ENCODE measurements around the gene MIGA1.

MIGA1 gene

DNA sequence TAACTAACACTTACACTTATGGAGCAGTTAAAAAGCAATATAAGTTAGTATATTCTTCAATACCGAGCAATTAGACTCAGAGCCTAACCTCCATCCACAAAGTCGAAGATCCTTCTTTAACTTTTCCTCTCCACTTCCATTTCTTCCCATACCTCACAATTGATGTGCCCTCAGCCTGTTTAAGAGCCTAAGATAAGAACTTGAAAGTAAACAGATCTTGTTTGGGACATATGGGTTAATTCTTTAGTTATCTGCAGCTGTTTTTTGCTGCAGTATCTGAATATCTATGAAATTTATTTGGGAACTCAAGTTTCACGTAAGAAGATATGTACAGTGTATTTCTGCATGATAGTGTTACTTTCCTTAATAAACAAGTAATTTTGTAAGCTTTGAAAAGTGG is 51.5 kb downstream of the MIGA1 start:
- Histone ChIP-seq H3K9ac (ENCODE audit: low read depth, low read length) (peak overlapping the region; percentile 83), H3K27me3 (ENCODE audit: control insufficient read depth, insufficient read depth, low read length) (no peaks in the 10 kb centered on the region), H3K4me3 (ENCODE audit: low read length) (no peak overlapping the region), H3K4me2 (ENCODE audit: low read length) (peak overlapping the region; percentile 2), H3K36me3 (ENCODE audit: insufficient read depth, low read length) (no peaks in the 10 kb centered on the region), H3K4me1 (ENCODE audit: control insufficient read depth, insufficient read depth, low read length) (peaks cover 53% of the 10 kb centered on the region), H3K9me3 (replicated peaks; ENCODE audit: low read length) (no peaks in the 10 kb centered on the region)

DNA sequence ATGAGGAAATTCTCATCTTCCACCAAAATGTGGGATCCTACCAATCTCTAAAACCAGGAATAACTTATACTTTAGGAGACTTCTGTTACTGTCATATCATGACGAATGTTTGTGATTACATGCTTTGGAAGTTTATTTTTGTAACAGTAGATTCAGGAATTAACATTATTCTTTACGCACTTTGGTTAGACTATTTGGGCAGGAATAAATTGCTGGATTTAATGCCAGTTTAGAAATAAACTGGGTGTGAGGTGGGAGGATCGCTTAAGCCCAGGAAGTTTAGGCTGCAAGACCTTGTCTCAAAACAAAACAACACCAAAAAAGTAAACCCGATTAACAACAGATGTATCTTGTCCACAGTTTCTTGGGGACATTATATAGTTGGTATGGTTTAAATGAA is 52.1 kb downstream of the MIGA1 start:
- Histone ChIP-seq H3K4me1 (ENCODE audit: control insufficient read depth, insufficient read depth, low read length) (peaks cover 53% of the 10 kb centered on the region), H3K4me3 (ENCODE audit: low read length) (peak overlapping the region; percentile 23), H3K9me3 (replicated peaks; ENCODE audit: low read length) (no peaks in the 10 kb centered on the region), H3K9ac (ENCODE audit: low read depth, low read length) (peak overlapping the region; percentile 83), H3K27me3 (ENCODE audit: control insufficient read depth, insufficient read depth, low read length) (no peaks in the 10 kb centered on the region), H3K4me2 (ENCODE audit: low read length) (peak overlapping the region; percentile 76), H3K36me3 (ENCODE audit: insufficient read depth, low read length) (peaks cover 3% of the 10 kb centered on the region)

DNA sequence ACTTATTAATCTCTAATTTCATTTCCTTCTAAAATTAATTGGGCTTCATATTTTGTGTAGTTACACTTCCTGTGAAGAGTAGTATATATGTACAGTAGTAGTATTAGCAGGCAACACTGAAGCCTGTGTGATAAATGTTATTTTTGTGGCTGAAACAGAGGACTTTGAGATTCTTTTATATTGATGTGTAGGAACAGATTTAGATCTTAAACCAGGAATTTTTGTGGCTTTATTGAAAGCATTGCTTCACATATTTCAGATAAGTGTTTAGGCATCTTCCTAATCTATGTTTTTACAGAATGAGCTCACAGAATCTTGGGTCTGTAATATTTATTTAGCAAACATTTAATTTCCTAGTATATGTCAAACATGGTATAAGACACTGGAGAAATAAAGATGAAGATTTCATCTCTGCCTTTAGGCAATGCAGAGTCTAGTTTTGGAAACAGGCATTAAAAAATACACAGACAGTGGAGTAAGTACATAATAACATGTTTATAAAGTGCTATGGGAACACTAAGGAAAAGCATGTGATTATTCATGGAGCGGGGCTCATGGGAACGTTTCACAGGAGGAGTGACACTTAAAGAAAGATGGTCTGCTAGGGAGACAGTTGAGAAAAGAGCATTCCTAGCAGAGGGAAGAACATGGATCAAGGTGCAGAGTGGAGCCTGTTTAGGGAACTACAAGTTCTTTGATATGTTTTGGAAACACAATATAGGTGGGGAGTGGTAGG is 52.7 kb downstream of the MIGA1 start:
- Histone ChIP-seq H3K36me3 (ENCODE audit: insufficient read depth, low read length) (peaks cover 3% of the 10 kb centered on the region), H3K4me1 (ENCODE audit: control insufficient read depth, insufficient read depth, low read length) (peaks cover 53% of the 10 kb centered on the region), H3K9ac (ENCODE audit: low read depth, low read length) (peak overlapping the region; percentile 83), H3K4me2 (ENCODE audit: low read length) (peak overlapping the region; percentile 76), H3K9me3 (replicated peaks; ENCODE audit: low read length) (no peaks in the 10 kb centered on the region), H3K4me3 (ENCODE audit: low read length) (peak overlapping the region; percentile 23), H3K27me3 (ENCODE audit: control insufficient read depth, insufficient read depth, low read length) (no peaks in the 10 kb centered on the region)

GRCh38 chr1:77832901-77833300 is 53.5 kb downstream of the MIGA1 start:
- Histone ChIP-seq H3K36me3 (ENCODE audit: insufficient read depth, low read length) (peaks cover 3% of the 10 kb centered on the region), H3K4me2 (ENCODE audit: low read length) (peak overlapping the region; percentile 76), H3K9me3 (replicated peaks; ENCODE audit: low read length) (no peaks in the 10 kb centered on the region), H3K9ac (ENCODE audit: low read depth, low read length) (peak overlapping the region; percentile 83), H3K4me1 (ENCODE audit: control insufficient read depth, insufficient read depth, low read length) (peaks cover 53% of the 10 kb centered on the region), H3K4me3 (ENCODE audit: low read length) (peak overlapping the region; percentile 23), H3K27me3 (ENCODE audit: control insufficient read depth, insufficient read depth, low read length) (no peaks in the 10 kb centered on the region)

- peaks cover 3% of the 10 kb centered on the region for H3K36me3 ChIP-seq (ENCODE audit: insufficient read depth, low read length)
- peak overlapping the region; percentile 49 for H3K4me3 ChIP-seq (ENCODE audit: low read length)
- H3K27me3 ChIP-seq (ENCODE audit: control insufficient read depth, insufficient read depth, low read length) = no peaks in the 10 kb centered on the region
- peak overlapping the region; percentile 64 for H3K4me2 ChIP-seq (ENCODE audit: low read length)
- H3K9me3 ChIP-seq (replicated peaks; ENCODE audit: low read length) = no peaks in the 10 kb centered on the region
- H3K9ac ChIP-seq (ENCODE audit: low read depth, low read length) = peak overlapping the region; percentile 79
- H3K4me1 ChIP-seq (ENCODE audit: control insufficient read depth, insufficient read depth, low read length) = peaks cover 53% of the 10 kb centered on the region
Measured at GRCh38 chr1:77833521-77834100, 54.2 kb downstream of the MIGA1 start.

DNA sequence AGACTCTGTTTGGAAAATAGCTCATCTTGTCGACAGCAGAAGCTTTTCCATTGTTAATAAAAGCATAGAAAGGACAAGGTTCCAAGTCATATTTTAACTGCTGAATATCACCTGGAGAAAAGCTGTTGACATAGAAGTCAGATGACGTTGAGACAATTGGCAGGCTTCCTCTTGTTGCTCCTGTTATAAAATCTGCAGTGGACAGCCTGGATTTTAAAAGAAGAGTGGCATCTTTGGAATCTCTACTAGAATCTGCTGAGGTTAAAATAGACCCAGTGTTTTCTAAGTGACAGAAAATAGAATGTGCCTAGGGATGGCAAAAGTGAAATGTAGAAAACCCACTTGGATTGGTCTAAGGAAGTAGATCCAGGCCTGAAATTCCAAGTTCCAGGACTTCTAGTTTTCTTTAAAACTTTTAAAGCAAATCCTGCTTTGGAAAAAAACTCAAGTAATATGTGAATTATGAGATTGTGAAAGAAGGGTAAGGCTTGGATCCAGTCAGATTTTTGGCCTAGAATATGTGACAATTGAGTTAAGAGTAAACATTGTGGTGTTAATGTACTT is 55.4 kb downstream of the MIGA1 start:
- Histone ChIP-seq H3K4me3 (ENCODE audit: low read length) (no peak overlapping the region), H3K36me3 (ENCODE audit: insufficient read depth, low read length) (peaks cover 8% of the 10 kb centered on the region), H3K4me2 (ENCODE audit: low read length) (peak overlapping the region; percentile 15), H3K4me1 (ENCODE audit: control insufficient read depth, insufficient read depth, low read length) (peaks cover 53% of the 10 kb centered on the region), H3K9me3 (replicated peaks; ENCODE audit: low read length) (no peaks in the 10 kb centered on the region), H3K27me3 (ENCODE audit: control insufficient read depth, insufficient read depth, low read length) (no peaks in the 10 kb centered on the region), H3K9ac (ENCODE audit: low read depth, low read length) (peak overlapping the region; percentile 79)

DNA sequence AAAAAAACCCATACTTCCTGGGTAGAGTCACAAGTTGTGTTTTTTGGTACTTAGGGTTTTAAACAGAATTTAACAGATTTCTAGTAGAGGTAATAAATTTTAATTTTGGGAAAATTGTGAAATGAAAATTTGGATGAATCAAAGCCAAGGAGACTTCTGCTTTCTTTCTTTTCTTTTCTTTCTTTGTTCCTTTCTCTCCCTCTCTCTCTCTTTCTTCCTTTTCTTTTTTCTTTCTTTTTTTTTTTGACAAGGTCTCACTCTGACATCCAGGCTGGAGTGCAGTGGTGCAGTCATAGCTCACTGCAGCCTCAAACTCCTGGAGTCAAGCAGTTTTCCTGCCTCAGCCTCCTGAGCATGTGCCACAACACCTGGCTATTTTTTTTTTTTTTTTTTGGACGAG is 62.1 kb downstream of the MIGA1 start:
- H3K9ac ChIP-seq (ENCODE audit: low read depth, low read length) = no peak overlapping the region

DNA sequence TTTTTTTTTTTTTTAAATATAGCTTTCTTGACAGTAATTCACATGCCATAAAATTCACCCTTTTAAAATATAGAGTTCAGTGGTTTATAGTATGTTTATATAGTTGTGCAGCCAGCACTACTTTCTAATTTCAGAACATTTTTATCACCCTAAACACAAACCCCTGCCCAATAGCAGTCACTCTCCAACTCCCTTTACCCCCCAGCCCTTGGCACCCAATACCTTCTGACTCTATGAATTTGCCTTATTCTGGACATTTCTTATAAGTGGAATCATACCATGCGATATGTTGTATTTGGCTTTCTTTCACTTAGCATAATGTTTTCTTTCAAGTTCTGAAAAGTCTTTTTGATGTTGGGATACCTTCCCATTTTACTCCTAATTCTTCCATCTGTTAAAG is 66.5 kb downstream of the MIGA1 start:
- no peak overlapping the region for H3K4me2 ChIP-seq (ENCODE audit: low read length)
- H3K9me3 ChIP-seq (replicated peaks; ENCODE audit: low read length) = no peaks in the 10 kb centered on the region
- H3K27me3 ChIP-seq (ENCODE audit: control insufficient read depth, insufficient read depth, low read length) = no peaks in the 10 kb centered on the region
- H3K36me3 ChIP-seq (ENCODE audit: insufficient read depth, low read length) = peaks cover 7% of the 10 kb centered on the region
- no peak overlapping the region for H3K9ac ChIP-seq (ENCODE audit: low read depth, low read length)
- no peak overlapping the region for H3K4me3 ChIP-seq (ENCODE audit: low read length)
- H3K4me1 ChIP-seq (ENCODE audit: control insufficient read depth, insufficient read depth, low read length) = no peaks in the 10 kb centered on the region

More for the DNA sequence above, 62.1 kb downstream of the MIGA1 start:
- Histone ChIP-seq H3K9me3 (replicated peaks; ENCODE audit: low read length) (no peaks in the 10 kb centered on the region), H3K36me3 (ENCODE audit: insufficient read depth, low read length) (peaks cover 12% of the 10 kb centered on the region), H3K4me2 (ENCODE audit: low read length) (no peak overlapping the region), H3K4me3 (ENCODE audit: low read length) (no peak overlapping the region), H3K4me1 (ENCODE audit: control insufficient read depth, insufficient read depth, low read length) (no peaks in the 10 kb centered on the region), H3K27me3 (ENCODE audit: control insufficient read depth, insufficient read depth, low read length) (no peaks in the 10 kb centered on the region)

DNA sequence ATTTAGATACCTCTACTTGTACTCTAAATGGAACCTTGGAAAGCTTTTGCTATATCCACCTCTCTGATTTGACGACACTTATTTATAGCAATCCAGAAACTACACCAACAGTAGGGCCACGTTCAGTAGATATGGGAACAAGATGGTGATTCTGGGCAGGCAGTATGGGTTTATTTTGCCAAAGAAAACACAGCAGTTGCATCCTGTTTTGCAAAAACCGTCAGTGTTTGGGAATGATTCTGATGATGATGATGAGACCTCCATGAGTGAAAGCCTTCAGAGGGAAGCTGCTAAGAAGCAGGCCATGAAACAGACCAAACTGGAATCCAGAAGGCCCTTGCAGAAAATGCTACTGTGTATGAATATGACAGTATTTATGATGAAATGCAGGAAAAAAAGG is 67.5 kb downstream of the MIGA1 start:
- no peak overlapping the region for H3K4me3 ChIP-seq (ENCODE audit: low read length)
- H3K4me2 ChIP-seq (ENCODE audit: low read length) = no peak overlapping the region
- peaks cover 7% of the 10 kb centered on the region for H3K36me3 ChIP-seq (ENCODE audit: insufficient read depth, low read length)
- no peaks in the 10 kb centered on the region for H3K27me3 ChIP-seq (ENCODE audit: control insufficient read depth, insufficient read depth, low read length)
- no peaks in the 10 kb centered on the region for H3K4me1 ChIP-seq (ENCODE audit: control insufficient read depth, insufficient read depth, low read length)
- H3K9ac ChIP-seq (ENCODE audit: low read depth, low read length) = no peak overlapping the region
- H3K9me3 ChIP-seq (replicated peaks; ENCODE audit: low read length) = no peaks in the 10 kb centered on the region

DNA sequence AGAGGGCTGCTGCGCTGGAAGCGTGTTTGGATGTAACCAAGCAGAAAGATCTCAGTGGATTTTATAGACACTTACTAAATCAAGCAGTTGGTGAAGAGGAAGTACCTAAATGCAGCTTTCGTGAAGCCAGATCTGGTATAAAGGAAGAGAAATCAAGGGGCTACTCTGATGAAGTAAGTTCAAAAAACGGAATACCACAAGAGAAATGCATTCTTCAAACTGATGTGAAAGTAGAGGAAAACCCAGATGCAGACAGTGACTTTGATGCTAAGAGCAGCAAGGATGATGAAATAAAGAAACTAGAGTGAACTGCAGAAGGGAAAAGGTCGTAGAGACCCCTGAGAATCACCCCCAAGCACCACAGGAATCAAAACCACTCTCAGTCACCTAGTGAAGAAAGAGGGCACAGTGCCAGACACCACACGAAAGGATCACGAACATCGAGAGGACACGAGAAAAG is 68.2 kb downstream of the MIGA1 start:
- Histone ChIP-seq H3K9me3 (replicated peaks; ENCODE audit: low read length) (no peaks in the 10 kb centered on the region), H3K4me1 (ENCODE audit: control insufficient read depth, insufficient read depth, low read length) (no peaks in the 10 kb centered on the region), H3K9ac (ENCODE audit: low read depth, low read length) (no peak overlapping the region), H3K4me3 (ENCODE audit: low read length) (no peak overlapping the region), H3K36me3 (ENCODE audit: insufficient read depth, low read length) (peaks cover 7% of the 10 kb centered on the region), H3K27me3 (ENCODE audit: control insufficient read depth, insufficient read depth, low read length) (no peaks in the 10 kb centered on the region), H3K4me2 (ENCODE audit: low read length) (no peak overlapping the region)

DNA sequence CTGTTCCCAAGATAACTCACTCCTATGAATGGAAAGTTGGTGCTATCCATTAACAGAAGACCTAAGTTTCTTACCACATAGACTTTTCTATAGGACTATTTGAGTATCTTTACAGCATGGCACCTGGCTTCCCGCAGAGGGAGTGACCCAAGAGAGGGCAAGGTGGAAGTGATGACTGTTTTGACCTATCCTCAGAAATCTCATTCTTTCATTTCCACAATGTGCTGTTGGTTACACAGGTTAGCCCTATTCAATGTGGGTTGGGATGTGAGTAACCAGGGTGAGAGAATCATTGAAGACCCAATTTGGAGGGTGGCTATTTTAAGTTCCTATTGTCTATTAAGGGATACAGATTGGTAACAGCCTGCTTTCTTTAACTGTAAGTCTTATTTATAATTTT is 70.6 kb downstream of the MIGA1 start:
- Histone ChIP-seq H3K36me3 (ENCODE audit: insufficient read depth, low read length) (no peaks in the 10 kb centered on the region), H3K4me2 (ENCODE audit: low read length) (no peak overlapping the region), H3K4me3 (ENCODE audit: low read length) (no peak overlapping the region), H3K9me3 (replicated peaks; ENCODE audit: low read length) (no peaks in the 10 kb centered on the region), H3K27me3 (ENCODE audit: control insufficient read depth, insufficient read depth, low read length) (no peaks in the 10 kb centered on the region), H3K9ac (ENCODE audit: low read depth, low read length) (no peak overlapping the region), H3K4me1 (ENCODE audit: control insufficient read depth, insufficient read depth, low read length) (no peaks in the 10 kb centered on the region)
